NT2/D1 (cell line): Measurements from ENCODE around the gene ZNF750.

ENCODE experiments used
- SUZ12 ChIP-seq: IDR thresholded peaks from 2 replicates; pipeline ENCODE4 v1.6.1; 2011; ENCODE audit not compliant: insufficient read length, insufficient read depth; ENCODE audit errors: extremely low read depth
- YY1 ChIP-seq: IDR thresholded peaks from 2 replicates; pipeline ENCODE4 v1.6.1; 2011; ENCODE audit not compliant: insufficient read length, insufficient read depth

DNA sequence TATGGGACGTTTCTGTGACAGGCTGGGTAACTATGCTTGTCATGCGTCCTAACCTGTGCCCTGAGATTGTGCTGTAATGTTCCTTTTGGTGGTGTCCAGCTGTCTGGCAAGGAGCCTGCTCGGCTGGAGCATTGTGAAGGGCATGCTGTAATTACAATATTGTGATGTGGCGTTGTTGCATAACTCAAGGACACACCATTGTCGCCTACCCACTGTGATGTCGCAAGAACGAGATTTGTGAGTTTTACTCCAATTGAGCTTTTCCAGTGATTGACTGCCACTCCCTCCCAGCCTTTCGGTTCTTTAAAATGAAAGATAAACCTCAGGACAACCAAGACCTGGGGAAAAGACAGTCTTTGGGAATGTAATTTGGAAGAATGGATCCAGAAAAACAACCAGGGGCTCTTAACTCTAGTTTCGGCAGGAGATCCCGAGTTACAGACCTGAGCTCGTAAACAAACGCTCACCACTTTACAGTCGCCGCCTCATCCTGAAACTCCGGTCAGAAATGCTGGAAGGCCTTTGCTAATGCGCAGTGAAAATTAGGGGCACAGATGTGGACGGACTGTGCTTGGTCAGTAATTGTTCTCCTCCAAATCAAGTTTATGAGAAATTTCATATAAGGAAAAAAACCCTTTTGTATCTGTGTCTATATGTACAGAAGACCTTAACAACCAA lies 1.3 kb downstream of the ZNF750 start:
- TF ChIP-seq YY1 = no peak
- no peak for TF ChIP-seq SUZ12
